A673 (cell line): ENCODE results near the gene HP1BP3. TPM values are rescaled to one million over a fixed set of nuclear protein-coding genes. Genes with fewer than 3 reads are reported as not detected.
A peak's percentile ranks its signal among the peaks of the same experiment; 100 is the strongest.

ENCODE experiments used
- BruUV-seq: library from RNA; stranded (reverse); fragments of 400-500 nt; replicated peaks from 2 replicates; lab custom pipeline; 2021; lab: Mats Ljungman, UMichigan
- CTCF ChIA-PET: fragments of 300-600 bp; sonication (Branson Sonifier 250); formaldehyde crosslinking; loops from one replicate; lab custom pipeline; 2022; ENCODE audit warnings: antibody characterized with exemption; lab: Charles Lee
- POLR2A ChIA-PET: fragments of 300-600 bp; sonication (Branson Sonifier 250); formaldehyde crosslinking; loops from one replicate; lab custom pipeline; 2022; ENCODE audit warnings: antibody characterized with exemption; ENCODE audit not compliant: low non-redundant PET; lab: Charles Lee
- DNase-seq: peaks from one replicate; pipeline ENCODE4 v3.0.0-alpha.2; 2015; ENCODE audit warnings: low spot score
- H3K27ac ChIP-seq: fragments of 200-600 bp; sonication (generic); 2 replicates; pipeline ENCODE4 v1.5.1; 2016; ENCODE audit warnings: mixed run types, low read depth, mild to moderate bottlenecking, mixed read lengths, antibody characterized with exemption, low read length; ENCODE audit not compliant: poor library complexity, severe bottlenecking
- H3K27me3 ChIP-seq: fragments of 200-600 bp; sonication (generic); replicated peaks from 2 replicates; pipeline ENCODE4 v1.6.1; 2017; ENCODE audit warnings: mixed run types, low read depth, mild to moderate bottlenecking, mixed read lengths, antibody characterized with exemption, low read length; ENCODE audit not compliant: insufficient read depth, poor library complexity
- H3K36me3 ChIP-seq: fragments of 200-600 bp; sonication (generic); 2 replicates; pipeline ENCODE4 v1.6.1; 2016; ENCODE audit warnings: mixed run types, mild to moderate bottlenecking, mixed read lengths, antibody characterized with exemption, low read length; ENCODE audit not compliant: insufficient read depth, poor library complexity, severe bottlenecking
- H3K4me1 ChIP-seq: fragments of 200-600 bp; sonication (generic); 2 replicates; pipeline ENCODE4 v1.6.1; 2017; ENCODE audit warnings: mixed run types, mild to moderate bottlenecking, mixed read lengths, antibody characterized with exemption, low read length; ENCODE audit not compliant: insufficient read depth, poor library complexity, severe bottlenecking
- H3K4me3 ChIP-seq: fragments of 200-600 bp; sonication (generic); 2 replicates; pipeline ENCODE4 v1.5.1; 2016; ENCODE audit warnings: low read depth, mixed run types, mild to moderate bottlenecking, mixed read lengths, low read length; ENCODE audit not compliant: poor library complexity, severe bottlenecking
- H3K9me3 ChIP-seq: fragments of 200-600 bp; sonication (generic); 2 replicates; pipeline ENCODE4 v1.6.1; 2016; ENCODE audit warnings: mixed run types, low read depth, mild to moderate bottlenecking, mixed read lengths, antibody characterized with exemption, low read length; ENCODE audit not compliant: poor library complexity, severe bottlenecking
- EZH2 ChIP-seq: fragments of 200-600 bp; sonication (generic); IDR thresholded peaks from 2 replicates; pipeline ENCODE4 v1.6.1; 2017; ENCODE audit warnings: borderline replicate concordance, low read depth, mild to moderate bottlenecking, mixed read lengths, antibody characterized with exemption, low read length; ENCODE audit not compliant: poor library complexity, severe bottlenecking
- intact Hi-C: fragments of 100-400 bp; cut with micrococcal nuclease; formaldehyde crosslinking; loops from one replicate; pipeline ENCODE4 v1.10.0; 2022; ENCODE audit not compliant: unreplicated experiment
- total RNA-seq: library from RNA; stranded (reverse); gene quantifications from 2 replicates; pipeline ENCODE4 v1.2.3, GENCODE V29; 2021
- TF ChIP-seq, protein P1 (sequence below): fragments of 300-800, 200-600 bp; sonication (generic); conservative IDR thresholded peaks from 2 replicates; pipeline ENCODE4 v1.5.1; 2017; ENCODE audit warnings: low read depth, mild to moderate bottlenecking, antibody characterized with exemption, low read length, moderate library complexity, mixed read lengths

Gene HP1BP3
- total RNA-seq, 1 experiment from 2014 or later = 337 TPM

DNA sequence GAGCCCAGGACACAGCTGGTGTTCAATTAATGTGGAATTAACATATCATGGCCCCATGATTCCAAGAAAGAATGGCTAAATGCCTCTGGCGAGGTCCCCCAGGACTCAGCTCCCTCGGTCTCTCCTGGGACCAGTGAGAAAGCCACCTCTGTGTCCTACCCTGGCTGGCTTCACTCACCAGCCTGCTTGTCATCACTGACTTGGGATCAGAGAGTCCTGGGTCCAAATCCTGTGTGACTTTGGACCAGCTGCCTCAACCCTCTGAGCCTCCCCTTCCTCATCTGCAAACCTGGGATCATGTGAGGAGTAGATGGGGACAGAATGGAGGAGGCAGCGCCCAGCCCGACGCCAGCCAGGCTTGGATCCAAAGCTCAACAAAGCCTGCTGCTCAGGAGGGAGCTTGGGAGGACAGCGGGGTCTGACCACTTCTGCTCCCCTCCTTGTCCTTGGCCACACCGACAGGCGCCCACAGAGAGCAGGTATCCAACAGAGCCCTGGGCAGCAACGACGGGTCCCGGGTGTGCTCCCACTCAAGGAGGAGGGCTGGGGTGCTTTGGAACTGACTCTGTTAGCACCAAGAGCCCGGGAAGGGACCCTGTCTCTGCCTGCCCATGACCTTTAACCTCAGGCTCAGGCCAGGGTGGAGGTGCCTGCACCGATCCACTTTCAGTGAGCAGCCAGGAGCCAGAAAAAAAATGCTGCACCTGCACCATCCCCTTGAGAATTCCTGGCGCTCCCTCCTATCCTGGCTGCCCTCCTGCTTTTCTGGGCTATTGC lies 57.8 kb downstream of the HP1BP3 start:
- no TSS peak for BruUV-seq
- intact Hi-C loops = no loop called here
- POLR2A ChIA-PET = no interaction called here
- no peaks in the 10 kb centered on the region for H3K36me3 ChIP-seq
- peaks cover 12% of the 10 kb centered on the region for H3K4me1 ChIP-seq
- no peaks in the 10 kb centered on the region for H3K9me3 ChIP-seq
- peaks cover 5% of the 10 kb centered on the region for H3K27me3 ChIP-seq
- TF ChIP-seq, protein P1, sequence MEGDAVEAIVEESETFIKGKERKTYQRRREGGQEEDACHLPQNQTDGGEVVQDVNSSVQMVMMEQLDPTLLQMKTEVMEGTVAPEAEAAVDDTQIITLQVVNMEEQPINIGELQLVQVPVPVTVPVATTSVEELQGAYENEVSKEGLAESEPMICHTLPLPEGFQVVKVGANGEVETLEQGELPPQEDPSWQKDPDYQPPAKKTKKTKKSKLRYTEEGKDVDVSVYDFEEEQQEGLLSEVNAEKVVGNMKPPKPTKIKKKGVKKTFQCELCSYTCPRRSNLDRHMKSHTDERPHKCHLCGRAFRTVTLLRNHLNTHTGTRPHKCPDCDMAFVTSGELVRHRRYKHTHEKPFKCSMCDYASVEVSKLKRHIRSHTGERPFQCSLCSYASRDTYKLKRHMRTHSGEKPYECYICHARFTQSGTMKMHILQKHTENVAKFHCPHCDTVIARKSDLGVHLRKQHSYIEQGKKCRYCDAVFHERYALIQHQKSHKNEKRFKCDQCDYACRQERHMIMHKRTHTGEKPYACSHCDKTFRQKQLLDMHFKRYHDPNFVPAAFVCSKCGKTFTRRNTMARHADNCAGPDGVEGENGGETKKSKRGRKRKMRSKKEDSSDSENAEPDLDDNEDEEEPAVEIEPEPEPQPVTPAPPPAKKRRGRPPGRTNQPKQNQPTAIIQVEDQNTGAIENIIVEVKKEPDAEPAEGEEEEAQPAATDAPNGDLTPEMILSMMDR = no peak
- TF ChIP-seq EZH2 = no peak
- H3K27ac ChIP-seq = no peak overlapping the region
- DNase-seq = no peak
- CTCF ChIA-PET = no interaction called here
- no peak overlapping the region for H3K4me3 ChIP-seq

DNA sequence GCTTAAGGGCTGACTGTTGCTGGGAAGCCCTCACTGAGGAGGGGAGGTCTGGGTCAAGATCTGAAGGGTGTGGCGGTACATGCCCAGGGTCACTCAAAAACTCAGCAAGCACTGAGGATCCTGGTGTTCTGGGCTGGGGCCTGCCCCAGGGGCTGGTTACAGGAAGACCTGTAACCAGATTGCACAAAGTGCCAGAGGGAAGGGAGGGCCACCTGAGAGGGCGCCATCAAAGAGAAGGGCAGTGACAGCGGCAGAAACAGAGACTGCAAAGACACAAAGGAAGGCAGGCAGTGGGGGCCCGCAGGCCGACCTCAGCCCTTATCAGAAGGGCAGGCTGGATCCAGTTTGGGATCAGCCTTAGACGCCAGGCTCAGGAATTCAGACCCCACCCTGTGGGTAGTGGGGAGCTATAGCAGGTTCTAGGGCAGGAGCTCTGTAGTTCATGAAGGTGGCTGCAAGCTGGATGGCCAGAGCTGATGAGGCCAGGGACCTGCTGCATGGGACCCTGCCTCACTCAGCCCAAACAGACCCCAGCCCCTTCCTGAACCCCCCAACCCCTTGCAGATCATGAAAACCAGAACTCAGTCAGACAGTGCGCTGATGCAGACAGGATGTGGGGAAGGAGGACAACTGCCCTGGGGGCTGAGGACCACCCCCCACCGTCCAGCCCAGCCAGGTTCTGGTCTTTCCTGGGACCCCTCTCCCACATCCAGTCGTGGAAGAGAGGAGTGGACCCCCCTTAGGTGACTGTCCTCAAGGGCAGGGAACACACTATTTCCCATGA lies 58.5 kb downstream of the HP1BP3 start:
- H3K27me3 ChIP-seq = peaks cover 5% of the 10 kb centered on the region
- DNase-seq = no peak
- H3K4me1 ChIP-seq = peaks cover 12% of the 10 kb centered on the region
- no peaks in the 10 kb centered on the region for H3K36me3 ChIP-seq
- intact Hi-C loops = no loop called here
- TF ChIP-seq, protein P1 = no peak
- TF ChIP-seq EZH2 = no peak
- no peak overlapping the region for H3K4me3 ChIP-seq
- ChIA-PET CTCF (interaction anchor here (1.1 kb wide), 1 partner anchor 32 kb away, joined by 3 read pairs; no protein-coding TSS in a partner anchor), POLR2A (no interaction called here)
- BruUV-seq = no TSS peak
- no peaks in the 10 kb centered on the region for H3K9me3 ChIP-seq
- H3K27ac ChIP-seq = no peak overlapping the region

DNA sequence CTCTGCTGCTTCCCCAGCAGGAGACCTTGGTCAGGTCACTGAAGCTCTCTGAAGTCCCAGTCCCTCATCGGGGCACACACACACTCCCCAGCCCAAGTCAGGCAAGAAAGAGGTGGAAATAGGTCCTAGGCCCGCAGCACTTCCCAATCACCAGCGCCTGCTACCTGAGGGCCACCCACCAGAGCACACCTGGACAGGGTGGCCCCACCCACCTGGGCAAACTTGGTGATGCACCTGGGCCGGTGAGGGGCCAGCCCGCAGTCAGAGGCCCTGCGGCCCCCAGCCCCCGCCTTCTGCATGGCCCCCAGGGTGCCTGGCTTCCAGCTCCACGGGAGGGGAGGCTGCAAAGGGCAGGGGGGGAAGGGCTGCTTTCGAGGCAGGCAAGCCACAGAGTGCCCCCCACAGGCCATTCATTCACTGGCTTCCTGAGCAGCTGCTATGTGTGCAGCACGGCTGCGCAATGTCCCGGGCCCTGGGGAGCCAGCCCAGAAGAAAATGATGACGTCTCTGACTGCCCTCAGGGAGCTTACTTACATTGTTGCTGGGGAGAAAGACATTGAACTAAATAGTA lies 59.3 kb downstream of the HP1BP3 start:
- POLR2A ChIA-PET = no interaction called here
- Histone ChIP-seq H3K4me3 (no peak overlapping the region), H3K4me1 (peaks cover 10% of the 10 kb centered on the region), H3K36me3 (no peaks in the 10 kb centered on the region), H3K9me3 (no peaks in the 10 kb centered on the region), H3K27ac (no peak overlapping the region), H3K27me3 (peaks cover 5% of the 10 kb centered on the region)
- no TSS peak for BruUV-seq
- CTCF ChIA-PET = interaction anchor here (1.1 kb wide), 1 partner anchor 31 kb away, joined by 3 read pairs; no protein-coding TSS in a partner anchor
- peak; percentile 60 for DNase-seq
- no peak for TF ChIP-seq EZH2
- TF ChIP-seq, protein P1 = peak; percentile 40
- intact Hi-C loops = no loop called here
